ENCODE measurements around the gene LTBP4.
A peak's percentile ranks its signal among the peaks of the same experiment; 100 is the strongest.

GRCh38 chr19:40610396-40611064, 9.4 kb downstream of the LTBP4 start:
- TF ChIP-seq CTCF (IDR thresholded peaks at IDR 0.05) (no peak), POLR2A (IDR thresholded peaks at IDR 0.05) (peak in 1 of 2 donors; percentile 31)
